GM21786 (cell line): Measurements from ENCODE around the gene ZNRD2.
"Not testable (repeated sequence)": the region's sequence is repeated elsewhere in the genome, so short reads cannot be mapped to it uniquely, and the experiment has no call there.

Source experiments
- ATAC-seq: cut with Tn5 transposase; IDR thresholded peaks from one replicate; pipeline ENCODE4 v1.9.1; 2021; ENCODE audit not compliant: unreplicated experiment

Gene ZNRD2

GRCh38 chr11:65569973-65570918, at the start of gene ZNRD2:
Gene ZNRD2, plus strand, starts transcription at chr11:65570477. Its CDS starts 15 bp downstream, at chr11:65570492.
- peak; percentile 55 for ATAC-seq

GRCh38 chr11:65521777-65522521, 48.3 kb upstream of the ZNRD2 start:
- not testable (repeated sequence) for ATAC-seq

GRCh38 chr11:65522718-65523630, 47.3 kb upstream of the ZNRD2 start:
- not testable (repeated sequence) for ATAC-seq

GRCh38 chr11:65523631-65523968, 46.7 kb upstream of the ZNRD2 start:
- not testable (repeated sequence) for ATAC-seq

- no peak for ATAC-seq
Observed at GRCh38 chr11:65524014-65524740, 46.1 kb upstream of the ZNRD2 start.

GRCh38 chr11:65524741-65525545, 45.3 kb upstream of the ZNRD2 start, which contains the start of gene SCYL1:
Gene SCYL1, plus strand, starts transcription at chr11:65525083. Its CDS starts 71 bp downstream, at chr11:65525154.
- ATAC-seq, result peak; percentile 46

GRCh38 chr11:65525546-65526480, 44.5 kb upstream of the ZNRD2 start:
- no peak for ATAC-seq

- no peak for ATAC-seq
Observed at GRCh38 chr11:65526744-65527143, 43.5 kb upstream of the ZNRD2 start.

- ATAC-seq, result no peak
Observed at GRCh38 chr11:65528819-65529350, 41.4 kb upstream of the ZNRD2 start.

- ATAC-seq, result no peak
Observed at GRCh38 chr11:65529475-65530156, 40.7 kb upstream of the ZNRD2 start.

GRCh38 chr11:65530157-65530496, 40.1 kb upstream of the ZNRD2 start:
- no peak for ATAC-seq

- no peak for ATAC-seq
Observed at GRCh38 chr11:65532388-65533064, 37.8 kb upstream of the ZNRD2 start.

GRCh38 chr11:65535102-65535501, 35.2 kb upstream of the ZNRD2 start:
- no peak for ATAC-seq

- ATAC-seq, result no peak
Observed at GRCh38 chr11:65536412-65537295, 33.6 kb upstream of the ZNRD2 start.

- ATAC-seq, result no peak
Observed at GRCh38 chr11:65537296-65537597, 33.0 kb upstream of the ZNRD2 start.

- no peak for ATAC-seq
Observed at GRCh38 chr11:65537620-65538231, 32.6 kb upstream of the ZNRD2 start.
